ENCODE data around the gene MFSD1.

DNA sequence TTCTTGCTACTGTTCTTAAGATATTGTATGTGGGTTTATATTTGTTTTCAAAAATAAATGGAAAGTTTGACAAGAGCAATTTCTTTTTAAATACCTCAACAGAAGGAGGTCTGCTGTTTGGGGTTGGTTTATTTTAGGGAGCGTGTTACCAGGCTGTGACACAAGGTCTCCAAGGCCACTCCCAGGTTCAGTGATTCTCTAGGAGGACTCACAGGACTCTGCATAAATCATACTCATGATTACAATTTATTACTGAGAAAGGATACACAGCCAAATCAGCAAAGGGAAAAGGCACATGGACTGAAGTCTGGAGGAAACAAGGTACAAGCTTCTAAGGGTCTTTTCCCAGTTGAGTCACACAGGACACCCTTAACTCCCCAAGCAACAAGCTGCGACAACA, 18.8 kb upstream of the MFSD1 start:
- TF ChIP-seq, protein P1, sequence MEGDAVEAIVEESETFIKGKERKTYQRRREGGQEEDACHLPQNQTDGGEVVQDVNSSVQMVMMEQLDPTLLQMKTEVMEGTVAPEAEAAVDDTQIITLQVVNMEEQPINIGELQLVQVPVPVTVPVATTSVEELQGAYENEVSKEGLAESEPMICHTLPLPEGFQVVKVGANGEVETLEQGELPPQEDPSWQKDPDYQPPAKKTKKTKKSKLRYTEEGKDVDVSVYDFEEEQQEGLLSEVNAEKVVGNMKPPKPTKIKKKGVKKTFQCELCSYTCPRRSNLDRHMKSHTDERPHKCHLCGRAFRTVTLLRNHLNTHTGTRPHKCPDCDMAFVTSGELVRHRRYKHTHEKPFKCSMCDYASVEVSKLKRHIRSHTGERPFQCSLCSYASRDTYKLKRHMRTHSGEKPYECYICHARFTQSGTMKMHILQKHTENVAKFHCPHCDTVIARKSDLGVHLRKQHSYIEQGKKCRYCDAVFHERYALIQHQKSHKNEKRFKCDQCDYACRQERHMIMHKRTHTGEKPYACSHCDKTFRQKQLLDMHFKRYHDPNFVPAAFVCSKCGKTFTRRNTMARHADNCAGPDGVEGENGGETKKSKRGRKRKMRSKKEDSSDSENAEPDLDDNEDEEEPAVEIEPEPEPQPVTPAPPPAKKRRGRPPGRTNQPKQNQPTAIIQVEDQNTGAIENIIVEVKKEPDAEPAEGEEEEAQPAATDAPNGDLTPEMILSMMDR (IDR thresholded peaks at IDR 0.05; ENCODE audit: low read length) = no peak
- no peak for TF ChIP-seq EZH2 (IDR thresholded peaks at IDR 0.05; ENCODE audit: borderline replicate concordance, low read length)

Data from OCI-LY1 (cell line).